WERI-Rb-1 (cell line): ENCODE results near the gene TACC3.

ENCODE experiments used
- DNase-seq: peaks from one replicate; pipeline ENCODE4 v3.0.0-alpha.2; 2020
- H3K27ac ChIP-seq: fragments of 250-450 bp; sonication (Bioruptor Pico); 2 replicates; pipeline ENCODE4 v1.5.1; 2020; ENCODE audit warnings: mild to moderate bottlenecking, moderate library complexity
- H3K27me3 ChIP-seq: fragments of 250-450 bp; sonication (Bioruptor Pico); 2 replicates; pipeline ENCODE4 v1.5.1; 2021; ENCODE audit warnings: mild to moderate bottlenecking, low read depth, moderate library complexity; ENCODE audit not compliant: insufficient read depth, severe bottlenecking
- H3K36me3 ChIP-seq: fragments of 250-450 bp; sonication (Bioruptor Pico); 2 replicates; pipeline ENCODE4 v1.5.1; 2020; ENCODE audit warnings: mild to moderate bottlenecking, moderate library complexity
- H3K4me3 ChIP-seq: 2 replicates; pipeline ENCODE4 v1.5.1; 2011; ENCODE audit warnings: low read depth, mild to moderate bottlenecking, control low read depth, low read length
- H3K9me3 ChIP-seq: fragments of 250-450 bp; sonication (Bioruptor Pico); 2 replicates; pipeline ENCODE4 v1.5.1; 2021; ENCODE audit warnings: mild to moderate bottlenecking, moderate library complexity; ENCODE audit not compliant: severe bottlenecking
- TF ChIP-seq, protein P1 (sequence below): IDR thresholded peaks from 2 replicates; pipeline ENCODE4 v1.5.1; 2011; ENCODE audit warnings: low read depth, mild to moderate bottlenecking, control low read depth, inconsistent platforms, low read length

TACC3 gene

GRCh38 chr4:1786544-1787362, 65.4 kb downstream of the TACC3 start:
- Histone ChIP-seq H3K9me3 (no peaks in the 10 kb centered on the region), H3K27me3 (no peaks in the 10 kb centered on the region), H3K27ac (no peak overlapping the region), H3K36me3 (no peaks in the 10 kb centered on the region), H3K4me3 (no peak overlapping the region)
- TF ChIP-seq, protein P1, sequence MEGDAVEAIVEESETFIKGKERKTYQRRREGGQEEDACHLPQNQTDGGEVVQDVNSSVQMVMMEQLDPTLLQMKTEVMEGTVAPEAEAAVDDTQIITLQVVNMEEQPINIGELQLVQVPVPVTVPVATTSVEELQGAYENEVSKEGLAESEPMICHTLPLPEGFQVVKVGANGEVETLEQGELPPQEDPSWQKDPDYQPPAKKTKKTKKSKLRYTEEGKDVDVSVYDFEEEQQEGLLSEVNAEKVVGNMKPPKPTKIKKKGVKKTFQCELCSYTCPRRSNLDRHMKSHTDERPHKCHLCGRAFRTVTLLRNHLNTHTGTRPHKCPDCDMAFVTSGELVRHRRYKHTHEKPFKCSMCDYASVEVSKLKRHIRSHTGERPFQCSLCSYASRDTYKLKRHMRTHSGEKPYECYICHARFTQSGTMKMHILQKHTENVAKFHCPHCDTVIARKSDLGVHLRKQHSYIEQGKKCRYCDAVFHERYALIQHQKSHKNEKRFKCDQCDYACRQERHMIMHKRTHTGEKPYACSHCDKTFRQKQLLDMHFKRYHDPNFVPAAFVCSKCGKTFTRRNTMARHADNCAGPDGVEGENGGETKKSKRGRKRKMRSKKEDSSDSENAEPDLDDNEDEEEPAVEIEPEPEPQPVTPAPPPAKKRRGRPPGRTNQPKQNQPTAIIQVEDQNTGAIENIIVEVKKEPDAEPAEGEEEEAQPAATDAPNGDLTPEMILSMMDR: no peak
- no peak for DNase-seq

- no peak for DNase-seq
- TF ChIP-seq, protein P1: no peak
- no peak overlapping the region for H3K27ac ChIP-seq
- H3K9me3 ChIP-seq: no peaks in the 10 kb centered on the region
- H3K27me3 ChIP-seq: no peaks in the 10 kb centered on the region
- H3K4me3 ChIP-seq: no peak overlapping the region
- H3K36me3 ChIP-seq: no peaks in the 10 kb centered on the region
These were observed 66.2 kb downstream of the TACC3 start for GRCh38 chr4:1787411-1788077.

DNA sequence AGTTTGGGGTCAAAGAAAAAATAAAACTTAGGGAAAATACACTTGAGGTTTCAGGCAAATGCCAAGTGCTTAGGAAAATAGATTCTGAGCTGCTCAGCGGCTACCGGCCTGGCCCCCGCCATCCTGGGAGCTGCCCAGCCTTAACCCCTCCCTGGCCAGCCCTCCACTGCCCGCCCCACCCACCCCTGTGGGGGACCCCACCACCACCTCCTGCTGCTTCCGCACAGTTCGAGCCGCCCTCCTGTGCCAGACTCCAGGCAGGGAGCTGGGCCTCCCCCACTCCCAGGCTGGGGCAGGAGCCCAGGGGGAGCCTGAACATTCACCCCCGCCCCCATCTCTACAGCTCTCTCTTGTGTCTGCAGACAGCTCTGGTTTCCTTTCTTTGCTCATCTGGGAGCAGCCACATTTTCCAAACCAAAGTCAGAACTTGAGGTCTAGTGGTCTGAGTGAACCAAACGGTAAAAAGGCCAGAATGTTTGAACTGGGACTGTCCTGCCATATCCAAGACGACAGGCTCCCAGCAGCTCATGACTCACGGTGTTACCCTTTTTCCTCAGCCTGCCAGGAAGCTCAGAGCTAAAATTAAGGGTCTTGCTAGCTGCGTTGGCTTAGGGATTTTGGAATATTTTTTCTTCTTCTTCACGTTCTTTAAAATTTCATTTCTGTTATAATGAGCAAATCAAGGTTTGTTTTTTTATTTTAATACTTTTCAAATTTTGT, 67.1 kb downstream of the TACC3 start:
- no peaks in the 10 kb centered on the region for H3K9me3 ChIP-seq
- H3K36me3 ChIP-seq: no peaks in the 10 kb centered on the region
- no peak overlapping the region for H3K27ac ChIP-seq
- no peak overlapping the region for H3K4me3 ChIP-seq
- TF ChIP-seq, protein P1: no peak
- H3K27me3 ChIP-seq: no peaks in the 10 kb centered on the region
- no peak for DNase-seq

DNA sequence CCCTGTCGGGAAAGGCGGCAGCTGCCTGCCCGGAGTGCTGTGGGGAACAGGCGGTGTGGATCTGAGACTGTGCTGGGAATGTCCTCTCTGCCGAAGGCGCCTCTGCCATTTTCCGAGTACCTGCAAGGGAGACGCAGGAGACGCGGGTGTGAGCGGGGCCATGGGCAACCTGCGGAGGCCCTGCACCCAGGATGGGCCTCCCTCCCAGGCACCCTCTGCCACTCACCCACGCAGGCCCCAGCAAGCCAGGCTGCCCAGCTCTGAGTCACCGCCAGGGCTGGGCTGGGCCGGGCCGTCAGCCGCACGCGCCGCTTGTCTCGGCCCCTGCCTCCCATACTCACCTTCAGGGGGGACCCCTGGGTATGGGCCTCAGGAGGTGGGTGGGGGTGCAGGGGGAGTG, 68.2 kb downstream of the TACC3 start:
- no peaks in the 10 kb centered on the region for H3K9me3 ChIP-seq
- peaks cover 3% of the 10 kb centered on the region for H3K27me3 ChIP-seq
- no peak overlapping the region for H3K27ac ChIP-seq
- no peak overlapping the region for H3K4me3 ChIP-seq
- H3K36me3 ChIP-seq: no peaks in the 10 kb centered on the region
- DNase-seq: no peak
- TF ChIP-seq, protein P1: no peak

- Histone ChIP-seq H3K36me3 (no peaks in the 10 kb centered on the region), H3K4me3 (no peak overlapping the region), H3K27me3 (peaks cover 3% of the 10 kb centered on the region), H3K9me3 (no peaks in the 10 kb centered on the region), H3K27ac (no peak overlapping the region)
- DNase-seq: no peak
- TF ChIP-seq, protein P1: no peak
These were observed 68.7 kb downstream of the TACC3 start for GRCh38 chr4:1790005-1790404.
